ENCODE measurements around the gene CHRNE.

CHRNE gene

GRCh38 chr17:4940555-4941318, 37.8 kb upstream of the CHRNE start:
- ChIA-PET POLR2A (interaction anchor here (0.5 to 1.8 kb wide), 9 partner anchors 11 to 285 kb away, joined by 3 to 25 read pairs (median 5); partner anchors contain the start of genes C17orf107 and SPAG7), CTCF (interaction anchor here (1.0 to 2.3 kb wide), 4 partner anchors 15 to 122 kb away, joined by 3 to 12 read pairs (median 3); no protein-coding TSS in a partner anchor)
- no peak for DNase-seq (ENCODE audit: extremely low spot score)
- TF ChIP-seq CTCF (IDR thresholded peaks at IDR 0.05; ENCODE audit: control extremely low read depth, extremely low read depth, low read depth, missing control alignments): no peak

GRCh38 chr17:4939796-4940554, 37.1 kb upstream of the CHRNE start, which contains the start of the genes RNF167 and SLC25A11:
Gene RNF167 (plus strand): TSS chr17:4940268. CDS start chr17:4940910, 642 bp downstream.
Gene SLC25A11 (minus strand): TSS chr17:4940046. CDS start chr17:4939910, 136 bp downstream.
- POLR2A ChIA-PET: interaction anchor here (0.5 to 1.8 kb wide), 13 partner anchors 9 to 286 kb away, joined by 3 to 25 read pairs (median 5); partner anchors contain the start of genes C17orf107, PFN1 and SPAG7
- peak; percentile 97 for DNase-seq (ENCODE audit: extremely low spot score)
- no peak for TF ChIP-seq CTCF (IDR thresholded peaks at IDR 0.05; ENCODE audit: control extremely low read depth, extremely low read depth, low read depth, missing control alignments)
- CTCF ChIA-PET: interaction anchor here (1.0 to 2.3 kb wide), 6 partner anchors 14 to 123 kb away, joined by 3 to 12 read pairs (median 3); no protein-coding TSS in a partner anchor

- POLR2A ChIA-PET: interaction anchor here (0.5 to 1.8 kb wide), 11 partner anchors 9 to 286 kb away, joined by 3 to 25 read pairs (median 6); partner anchors contain the start of genes C17orf107, PFN1 and SPAG7
- no peak for TF ChIP-seq CTCF (IDR thresholded peaks at IDR 0.05; ENCODE audit: control extremely low read depth, extremely low read depth, low read depth, missing control alignments)
- DNase-seq (ENCODE audit: extremely low spot score): no peak
- CTCF ChIA-PET: interaction anchor here (1.0 to 2.3 kb wide), 7 partner anchors 13 to 124 kb away, joined by 3 to 12 read pairs (median 3); partner anchors contain the start of gene CAMTA2
Observed at GRCh38 chr17:4939546-4939795, 36.6 kb upstream of the CHRNE start.

- no peak for DNase-seq (ENCODE audit: extremely low spot score)
- POLR2A ChIA-PET: interaction anchor here (0.8 to 1.8 kb wide), 6 partner anchors 10 to 39 kb away, joined by 4 to 25 read pairs (median 7); partner anchors contain the start of genes C17orf107, PFN1 and SPAG7
- no peak for TF ChIP-seq CTCF (IDR thresholded peaks at IDR 0.05; ENCODE audit: control extremely low read depth, extremely low read depth, low read depth, missing control alignments)
- CTCF ChIA-PET: interaction anchor here (1.0 to 2.3 kb wide), 6 partner anchors 13 to 49 kb away, joined by 3 to 12 read pairs (median 3); partner anchors contain the start of gene CAMTA2
Observed at GRCh38 chr17:4938688-4939545, 36.0 kb upstream of the CHRNE start.

GRCh38 chr17:4938069-4938491, 35.2 kb upstream of the CHRNE start:
- POLR2A ChIA-PET: no interaction called here
- no peak for DNase-seq (ENCODE audit: extremely low spot score)
- CTCF ChIA-PET: interaction anchor here (1.4 kb wide), 1 partner anchor 29 kb away, joined by 6 read pairs; no protein-coding TSS in a partner anchor
- no peak for TF ChIP-seq CTCF (IDR thresholded peaks at IDR 0.05; ENCODE audit: control extremely low read depth, extremely low read depth, low read depth, missing control alignments)
